NCI-H2196 treated with DMSO at 0.1 percent for 48 hours (cell line): ENCODE results near the gene ZFAND3.

Experiments used
- DNase-seq: peaks from one replicate; lab custom pipeline; 2025; ENCODE audit not compliant: unreplicated experiment; lab: John Stamatoyannopoulos, UW

Gene ZFAND3

DNA sequence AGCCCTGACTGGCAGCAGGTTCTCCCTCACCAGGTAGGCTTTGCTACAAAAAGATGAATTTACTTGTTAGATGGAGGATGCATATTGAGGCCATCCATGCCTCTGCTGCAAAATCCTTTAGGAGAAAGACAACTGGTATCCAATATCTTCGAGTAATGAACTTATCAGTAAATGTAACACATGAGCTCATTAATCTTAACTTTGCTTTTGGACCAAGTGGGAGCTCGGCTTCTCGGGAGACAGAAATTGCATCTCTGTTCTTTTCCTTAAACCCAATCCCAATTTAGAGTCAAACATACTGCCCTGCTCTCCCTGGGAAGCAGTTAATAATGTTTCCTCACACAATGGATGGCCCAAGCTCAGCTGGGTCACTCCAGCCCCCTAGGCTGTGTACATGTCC lies 330.5 kb downstream of the ZFAND3 start:
- no peak for DNase-seq

DNA sequence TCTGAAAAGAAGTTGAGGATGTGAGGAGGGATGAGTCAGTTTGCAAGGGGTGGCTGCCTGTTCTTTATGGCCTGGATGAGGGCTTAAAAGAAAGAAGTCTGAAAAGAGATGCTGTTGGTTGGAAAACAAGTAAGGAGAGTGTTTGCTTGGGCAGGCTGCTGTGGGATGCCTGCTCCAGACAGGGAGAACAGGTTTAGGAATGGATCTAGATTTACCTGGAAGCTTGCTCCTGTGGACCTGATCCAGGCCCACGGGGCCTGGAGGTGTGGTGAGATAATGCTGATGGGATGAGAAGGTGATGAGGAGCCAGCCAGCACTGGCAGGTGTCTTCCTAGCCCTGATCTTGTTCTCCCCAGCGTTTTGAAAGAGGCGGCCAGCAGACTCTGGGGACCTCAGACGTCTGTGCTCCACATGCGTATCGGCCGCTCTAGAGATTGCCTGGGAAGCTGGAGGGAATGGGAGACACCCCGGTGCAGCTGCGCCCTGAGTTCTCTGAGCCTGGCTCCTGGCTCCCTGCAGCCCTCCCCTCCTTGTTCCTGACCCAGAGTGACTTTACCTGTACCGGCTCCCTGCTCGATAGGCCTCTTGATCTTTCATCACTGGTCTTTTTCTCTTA lies 331.3 kb downstream of the ZFAND3 start:
- DNase-seq, result no peak

DNA sequence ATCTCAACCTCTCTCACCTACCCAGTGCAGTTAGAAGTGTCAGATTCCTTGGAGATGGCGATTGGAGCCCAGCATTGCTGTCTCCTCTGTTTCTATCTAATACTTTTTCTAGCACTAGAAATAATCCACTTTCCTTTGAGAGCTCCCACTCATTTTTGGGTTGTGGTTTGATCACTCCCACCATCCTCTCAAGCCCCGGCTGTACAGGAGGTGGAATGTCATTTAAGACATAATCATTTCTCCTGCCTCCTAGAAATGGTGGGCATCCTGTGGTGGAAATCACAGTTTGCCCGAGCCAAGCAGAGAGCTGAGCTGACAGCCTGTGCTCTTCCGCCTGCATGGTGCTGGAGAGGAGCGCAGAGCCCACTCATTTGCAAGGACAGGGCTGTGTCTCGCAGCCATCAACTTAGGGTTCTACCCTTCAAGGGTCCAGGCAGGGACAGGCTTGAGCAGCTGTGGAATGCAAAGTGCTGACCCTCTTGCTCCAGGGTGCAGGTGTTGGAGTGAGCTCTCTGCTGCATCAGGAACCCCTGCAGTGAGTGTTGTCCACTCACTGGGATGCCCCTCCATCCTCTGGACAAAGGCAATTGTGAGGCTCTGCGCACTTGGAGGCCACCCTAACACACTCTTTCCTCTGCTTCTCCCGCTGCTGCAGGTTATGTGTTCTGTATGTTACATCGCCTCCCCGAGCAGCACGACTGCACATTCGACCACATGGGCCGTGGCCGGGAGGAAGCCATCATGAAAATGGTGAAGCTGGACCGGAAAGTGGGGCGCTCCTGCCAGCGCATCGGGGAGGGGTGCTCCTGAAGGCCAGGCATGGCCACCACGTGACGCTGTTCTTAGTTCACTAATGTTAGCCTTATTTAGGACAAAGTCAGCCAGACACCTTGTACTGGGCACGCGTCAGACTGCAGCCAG lies 332.3 kb downstream of the ZFAND3 start:
- DNase-seq, result no peak

DNA sequence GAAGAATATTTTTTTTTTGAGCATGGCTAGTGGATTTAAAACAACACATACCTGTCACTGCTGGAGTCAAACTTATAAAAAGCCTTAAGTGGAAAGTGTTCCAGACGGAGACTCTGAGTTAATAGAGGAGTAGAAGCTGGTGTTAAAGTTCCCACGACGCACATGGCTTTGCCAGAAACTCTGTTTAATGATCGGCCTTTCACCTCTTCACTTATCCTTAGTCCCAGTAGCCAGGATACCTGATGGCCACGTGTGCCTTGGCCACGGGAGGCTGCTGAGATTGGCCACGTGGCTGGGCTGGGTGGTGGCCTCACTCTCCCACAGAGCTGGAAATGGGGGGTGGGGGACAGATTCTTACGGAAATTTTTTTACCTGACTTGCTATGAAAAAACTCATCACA lies 333.1 kb downstream of the ZFAND3 start:
- no peak for DNase-seq

DNA sequence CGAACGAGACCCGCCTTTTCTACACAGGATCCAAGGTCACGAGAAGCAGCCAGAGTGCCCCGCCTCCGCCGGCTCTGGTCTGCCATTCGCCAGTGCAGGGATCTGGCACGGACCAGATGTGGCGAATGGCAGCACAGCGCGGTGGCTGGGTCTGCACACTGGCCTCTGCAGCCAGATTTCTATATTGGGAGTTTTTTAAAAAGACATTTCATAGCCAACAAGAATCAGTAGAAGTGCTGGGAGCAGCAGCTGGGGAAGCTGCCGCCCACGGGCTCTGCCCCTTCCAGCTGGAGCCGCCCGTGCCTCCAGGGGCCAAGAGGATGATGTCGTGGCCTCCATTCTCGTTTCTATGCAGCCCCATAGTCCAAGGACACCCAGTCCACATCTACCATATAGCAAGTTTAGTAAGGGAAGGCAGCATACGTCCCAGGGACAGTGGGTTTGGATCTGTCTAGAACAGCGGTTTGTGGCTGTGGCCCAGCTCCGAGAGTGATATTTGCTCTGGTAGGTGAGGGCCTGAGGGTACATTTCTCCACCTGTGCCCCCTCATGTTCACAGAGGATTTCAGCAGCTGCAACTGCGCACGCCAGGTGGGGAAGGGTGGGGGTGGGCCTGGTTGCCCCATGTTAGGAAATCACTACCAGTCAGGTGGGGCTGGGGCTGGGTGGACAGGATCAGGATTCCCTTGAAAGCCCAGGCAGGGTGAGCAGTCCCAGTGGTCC lies 333.7 kb downstream of the ZFAND3 start:
- no peak for DNase-seq

DNA sequence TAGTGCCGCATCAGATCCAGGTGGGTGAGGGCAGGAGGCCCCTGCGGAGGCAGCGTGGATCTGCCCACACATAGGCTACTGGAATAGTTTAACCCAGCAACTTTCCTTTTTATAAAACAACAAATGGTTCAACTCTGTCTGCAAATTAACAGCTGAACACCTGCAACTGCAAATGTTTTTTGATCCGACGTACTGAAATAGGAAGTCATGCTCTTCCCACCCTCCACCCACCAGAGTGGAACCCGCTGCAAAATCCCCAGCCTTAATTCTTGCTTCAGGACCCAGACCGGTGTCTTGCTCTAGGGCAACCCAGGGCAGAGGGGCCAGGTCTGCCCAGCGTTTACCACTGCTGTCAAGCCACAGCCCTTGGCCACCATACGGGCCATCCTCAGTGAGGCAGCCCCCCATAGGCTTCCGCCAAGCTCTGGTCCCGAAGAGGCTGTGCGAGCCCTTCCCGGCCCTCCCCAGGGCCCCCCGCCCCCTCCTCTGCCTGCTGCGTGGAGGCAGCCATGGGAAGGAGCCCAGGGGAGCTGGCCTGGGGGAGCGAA lies 334.3 kb downstream of the ZFAND3 start:
- no peak for DNase-seq

DNA sequence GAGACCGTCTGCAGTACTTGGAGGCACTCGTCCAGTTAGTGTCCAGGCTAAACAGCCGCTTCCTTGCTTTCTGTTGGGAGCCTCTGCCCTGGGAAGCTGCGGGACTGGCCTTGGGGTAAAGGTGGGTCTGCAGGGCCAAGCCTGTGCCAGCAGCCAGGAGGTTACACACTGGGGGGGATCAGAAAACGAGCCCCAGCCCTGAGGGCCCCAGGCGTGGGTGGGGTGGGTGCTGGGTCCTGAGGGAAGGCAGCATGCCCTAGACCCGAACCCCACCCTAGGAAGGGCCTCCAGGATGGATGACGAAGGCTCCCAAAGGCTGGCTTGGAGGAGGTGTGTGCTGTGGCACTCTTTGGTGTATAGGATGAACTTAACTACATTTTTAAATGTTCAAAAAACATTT lies 335.2 kb downstream of the ZFAND3 start:
- DNase-seq, result no peak

DNA sequence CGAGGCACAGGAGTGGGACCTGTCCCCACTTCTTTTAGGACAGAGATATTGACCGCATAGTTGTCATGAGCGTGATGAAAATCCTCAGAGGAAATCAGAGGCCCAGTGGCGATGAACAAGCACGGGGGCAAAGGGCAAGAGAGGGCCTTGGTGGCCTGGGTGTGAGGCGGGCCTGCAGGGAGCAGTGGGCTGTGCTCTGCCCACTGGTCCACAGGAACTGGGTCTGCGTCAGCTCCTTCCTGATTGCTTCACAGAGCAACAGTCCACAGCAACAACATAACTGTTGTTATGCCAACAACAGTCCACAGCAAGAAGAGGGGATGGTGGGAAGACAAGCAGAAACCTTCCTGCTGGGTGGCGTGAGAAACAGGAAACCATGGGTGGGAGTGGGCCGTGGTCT lies 335.6 kb downstream of the ZFAND3 start:
- DNase-seq, result no peak

DNA sequence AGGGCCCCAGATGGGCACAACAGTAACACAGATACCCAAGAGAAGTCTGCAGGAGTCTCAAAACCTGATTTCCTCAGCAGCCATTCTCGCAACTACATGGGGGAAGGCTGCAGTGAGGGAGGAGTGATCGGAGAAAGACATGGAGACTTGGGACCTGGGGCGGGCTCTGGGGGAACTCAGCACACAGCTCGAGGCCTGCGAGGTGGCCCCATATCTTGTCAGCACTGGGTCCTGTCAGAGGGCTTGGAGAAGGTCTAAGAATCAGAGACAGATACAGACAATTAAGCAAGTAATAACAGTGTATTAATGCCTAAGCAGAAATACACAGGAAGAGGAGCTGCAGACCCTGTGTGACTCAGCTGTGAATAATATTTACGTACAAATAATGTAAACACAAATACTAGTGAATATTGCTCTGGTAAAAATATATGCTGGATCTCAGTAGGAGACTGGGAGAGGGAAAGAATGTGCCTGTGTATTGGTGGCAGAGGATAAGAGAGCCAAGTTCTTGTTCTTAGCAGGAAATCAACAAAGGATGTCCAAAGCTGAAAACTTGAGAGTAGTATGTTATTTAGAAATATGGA lies 336.2 kb downstream of the ZFAND3 start:
- DNase-seq, result no peak

DNA sequence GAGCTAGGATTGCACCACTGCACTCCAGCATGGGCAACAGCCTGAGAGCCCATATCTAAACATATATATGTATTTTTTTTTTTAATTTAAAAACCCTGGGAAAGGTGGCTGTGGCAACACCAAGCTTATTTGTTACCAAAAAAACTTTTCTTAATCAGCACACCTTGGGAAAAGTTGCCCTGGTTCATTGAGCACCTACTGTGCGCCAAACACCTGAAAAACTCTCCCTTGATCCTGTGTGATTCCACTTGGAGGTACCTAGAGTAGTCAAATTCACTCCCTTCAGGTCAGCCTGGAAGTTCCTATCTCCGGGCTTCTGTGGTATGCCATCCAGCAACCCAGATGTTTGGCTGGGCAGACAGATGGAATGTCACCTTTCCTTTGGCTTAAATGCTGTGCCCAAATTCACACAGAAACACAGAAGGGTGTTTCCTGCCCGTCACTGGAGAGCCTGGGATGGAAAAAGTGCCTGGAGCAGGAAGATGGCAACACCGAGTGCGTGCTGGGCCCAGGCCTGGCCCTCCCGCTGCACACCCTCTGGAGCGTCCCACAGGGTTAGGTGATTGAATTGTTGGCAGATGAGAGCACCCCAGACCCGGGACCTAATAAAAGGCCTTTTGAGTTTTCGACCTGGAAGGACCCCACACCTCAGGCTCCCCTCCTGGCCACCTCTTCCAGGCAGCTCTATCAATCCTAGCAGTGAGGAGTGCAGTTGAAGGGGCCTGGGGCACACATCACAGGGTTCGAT lies 337.5 kb downstream of the ZFAND3 start:
- DNase-seq, result no peak

DNA sequence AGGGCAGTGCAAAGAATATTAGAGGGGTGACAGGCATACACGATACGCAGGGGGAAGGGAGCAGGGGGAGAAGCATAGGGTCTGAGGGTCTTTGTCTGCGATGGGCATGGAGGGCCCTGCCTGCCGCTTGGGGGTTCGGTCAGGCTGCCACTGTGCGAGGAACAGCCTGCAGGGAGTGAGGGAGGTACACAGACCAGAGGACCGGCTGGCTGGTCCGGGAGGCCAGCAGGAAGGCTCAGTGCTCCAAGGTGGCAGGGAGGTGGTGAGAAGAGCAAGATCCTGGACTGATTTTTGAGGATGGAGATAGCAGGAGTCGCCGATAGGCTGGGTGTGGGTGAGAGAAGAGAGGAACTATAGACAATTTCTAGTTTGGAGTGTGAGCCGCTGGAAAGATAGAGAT lies 338.4 kb downstream of the ZFAND3 start:
- DNase-seq, result no peak

DNA sequence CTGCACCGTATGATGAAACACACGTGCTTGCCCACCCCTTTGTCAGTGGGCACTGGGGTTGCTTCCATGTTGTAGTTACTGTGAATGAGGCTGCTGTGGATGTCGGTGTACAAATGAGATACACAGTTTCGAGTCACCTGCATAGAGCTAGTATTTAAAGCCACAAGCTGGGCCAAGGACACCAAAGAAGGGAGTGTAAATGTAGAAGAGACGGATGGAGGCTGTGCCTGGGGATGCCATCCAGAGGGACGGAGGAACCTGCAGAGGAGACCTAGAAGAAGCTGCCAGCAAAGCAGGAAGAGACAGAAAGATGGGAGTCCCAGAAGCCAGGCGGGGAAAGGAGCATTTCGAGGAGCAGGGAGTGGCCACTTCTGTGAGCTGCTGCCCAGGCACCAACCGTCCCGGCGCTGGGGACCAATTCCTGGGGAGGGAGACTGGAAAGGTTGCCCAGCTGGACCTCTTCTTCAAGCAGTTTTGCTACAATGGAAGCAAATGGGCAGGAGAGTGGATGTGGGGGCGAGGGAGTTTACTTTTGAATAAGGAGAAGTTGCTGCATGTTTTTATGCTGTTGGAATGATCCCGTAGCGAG lies 339.3 kb downstream of the ZFAND3 start:
- DNase-seq, result no peak

DNA sequence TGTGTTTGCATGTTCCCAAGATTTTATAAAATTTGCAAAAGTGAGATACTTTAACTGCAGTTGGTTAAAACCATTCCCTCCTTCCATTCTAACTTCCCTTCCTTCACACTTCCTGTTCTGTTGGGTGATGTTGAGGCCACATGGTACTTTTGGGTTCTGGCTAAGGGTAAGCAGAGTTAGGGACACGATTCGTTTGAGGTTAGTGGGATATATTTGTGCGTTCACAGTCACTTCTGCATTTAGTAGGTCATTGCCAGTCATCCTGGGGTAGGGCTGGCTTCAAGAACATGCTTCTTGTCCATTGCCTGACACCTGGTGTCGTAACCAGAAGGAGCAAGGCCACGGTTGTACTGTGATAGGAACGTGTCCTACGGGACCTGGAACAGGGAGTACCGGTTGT lies 340.1 kb downstream of the ZFAND3 start:
- no peak for DNase-seq

DNA sequence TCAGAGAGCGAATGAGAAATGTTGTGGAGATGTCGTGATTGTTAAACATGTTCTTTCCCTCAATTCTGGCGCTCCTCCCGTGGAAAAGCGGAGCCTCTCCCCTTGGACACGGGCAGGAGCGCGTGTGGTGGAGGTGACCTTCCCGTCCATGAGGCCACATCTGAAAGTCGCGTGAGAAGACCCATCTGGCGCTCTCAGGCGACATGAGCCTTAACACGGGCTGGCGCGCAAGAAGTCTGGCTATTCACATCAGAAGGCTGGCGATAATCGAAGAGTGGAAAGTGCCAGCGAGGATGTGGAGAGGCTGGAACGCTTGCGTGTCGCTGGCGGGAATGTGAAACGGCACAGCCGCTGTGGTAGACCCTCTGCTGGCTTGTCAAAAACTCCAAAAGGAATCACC lies 341.3 kb downstream of the ZFAND3 start:
- DNase-seq, result no peak

DNA sequence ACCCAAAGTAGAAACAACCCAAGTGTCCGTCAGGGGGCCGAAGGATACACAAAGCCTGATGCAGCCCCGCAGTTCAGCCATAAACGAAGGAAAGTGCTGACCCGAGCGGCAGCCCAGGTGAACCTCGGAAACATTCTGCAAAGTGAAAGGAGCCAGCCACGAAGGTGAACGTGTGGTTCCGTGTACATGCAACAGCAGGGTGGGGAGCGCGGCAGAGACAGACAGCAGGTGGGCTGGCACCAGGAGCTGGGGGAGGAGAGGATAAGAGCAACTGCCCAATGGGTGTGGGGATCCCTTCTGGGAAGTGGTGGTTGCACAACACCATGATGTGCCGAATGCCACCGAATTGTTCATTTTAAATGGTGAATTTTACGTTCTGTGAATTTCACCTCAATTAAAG lies 341.8 kb downstream of the ZFAND3 start:
- no peak for DNase-seq

DNA sequence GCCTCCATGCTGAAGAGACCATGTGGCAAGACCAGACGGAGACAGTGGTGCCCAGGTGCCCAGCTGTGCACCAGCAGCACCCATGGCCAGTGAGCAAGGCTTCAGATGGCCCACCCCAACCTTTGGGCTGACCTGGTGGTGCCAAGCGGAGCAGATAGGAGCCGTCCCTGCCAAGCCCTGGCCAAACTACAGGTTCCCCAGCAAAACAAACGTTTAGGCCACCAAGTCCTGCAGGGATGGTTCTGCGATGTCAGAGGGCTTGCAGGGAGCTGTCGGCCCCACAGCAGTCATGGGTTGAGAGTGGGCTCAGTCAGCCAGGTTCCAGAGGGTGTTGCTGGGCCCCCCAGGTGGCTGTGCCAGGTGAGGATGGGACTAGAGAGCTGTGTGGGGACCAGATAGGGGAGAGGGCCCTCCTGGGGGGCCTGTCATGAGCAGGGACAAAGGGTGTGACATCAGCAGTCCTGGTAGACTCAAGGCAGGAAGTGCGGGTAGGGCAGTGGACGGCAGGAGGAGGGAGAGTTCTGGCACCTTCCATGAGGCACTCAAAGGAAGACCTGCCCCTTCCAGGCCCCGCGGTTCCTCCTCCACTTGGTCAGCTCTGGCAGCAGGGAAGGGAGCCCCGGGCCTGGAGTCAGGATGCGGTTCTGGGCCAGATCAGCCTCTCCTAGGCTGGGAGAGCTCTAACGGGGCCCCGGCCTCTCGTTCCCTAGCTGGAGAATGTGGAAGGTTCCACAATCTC lies 342.4 kb downstream of the ZFAND3 start:
- DNase-seq, result no peak

DNA sequence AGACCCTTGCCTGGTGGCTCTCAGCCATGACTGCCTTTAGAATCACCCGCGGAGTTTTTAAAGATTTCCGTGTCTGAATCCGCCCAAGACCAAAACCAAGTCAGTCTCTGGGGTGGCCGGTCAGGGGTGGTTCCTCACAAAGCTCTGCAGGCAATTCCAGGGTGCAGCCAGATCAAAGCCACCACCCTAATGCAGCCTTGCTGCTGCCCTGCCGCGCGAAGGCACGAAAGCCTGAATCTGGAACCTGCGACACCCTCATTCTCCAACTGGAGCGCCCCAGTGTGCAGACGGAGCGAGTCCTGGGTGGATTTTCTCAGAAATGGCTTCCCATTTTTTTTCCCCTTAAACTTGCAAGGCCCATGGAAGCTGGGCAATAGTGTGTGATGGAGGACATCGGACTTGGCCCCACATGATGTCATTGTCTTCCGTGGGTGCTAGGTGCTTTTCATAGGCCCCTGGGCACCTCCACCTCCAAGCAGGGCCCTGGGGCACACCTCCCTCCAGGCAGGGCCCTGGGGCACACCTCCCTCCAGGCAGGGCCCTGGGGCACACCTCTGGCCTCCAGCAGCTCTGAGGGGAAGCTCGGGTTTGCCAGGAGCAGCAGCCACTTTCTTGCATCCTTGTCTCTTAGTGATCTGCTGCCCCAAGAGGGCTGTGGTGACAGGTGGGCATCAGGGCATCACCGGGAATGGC lies 343.1 kb downstream of the ZFAND3 start:
- no peak for DNase-seq

DNA sequence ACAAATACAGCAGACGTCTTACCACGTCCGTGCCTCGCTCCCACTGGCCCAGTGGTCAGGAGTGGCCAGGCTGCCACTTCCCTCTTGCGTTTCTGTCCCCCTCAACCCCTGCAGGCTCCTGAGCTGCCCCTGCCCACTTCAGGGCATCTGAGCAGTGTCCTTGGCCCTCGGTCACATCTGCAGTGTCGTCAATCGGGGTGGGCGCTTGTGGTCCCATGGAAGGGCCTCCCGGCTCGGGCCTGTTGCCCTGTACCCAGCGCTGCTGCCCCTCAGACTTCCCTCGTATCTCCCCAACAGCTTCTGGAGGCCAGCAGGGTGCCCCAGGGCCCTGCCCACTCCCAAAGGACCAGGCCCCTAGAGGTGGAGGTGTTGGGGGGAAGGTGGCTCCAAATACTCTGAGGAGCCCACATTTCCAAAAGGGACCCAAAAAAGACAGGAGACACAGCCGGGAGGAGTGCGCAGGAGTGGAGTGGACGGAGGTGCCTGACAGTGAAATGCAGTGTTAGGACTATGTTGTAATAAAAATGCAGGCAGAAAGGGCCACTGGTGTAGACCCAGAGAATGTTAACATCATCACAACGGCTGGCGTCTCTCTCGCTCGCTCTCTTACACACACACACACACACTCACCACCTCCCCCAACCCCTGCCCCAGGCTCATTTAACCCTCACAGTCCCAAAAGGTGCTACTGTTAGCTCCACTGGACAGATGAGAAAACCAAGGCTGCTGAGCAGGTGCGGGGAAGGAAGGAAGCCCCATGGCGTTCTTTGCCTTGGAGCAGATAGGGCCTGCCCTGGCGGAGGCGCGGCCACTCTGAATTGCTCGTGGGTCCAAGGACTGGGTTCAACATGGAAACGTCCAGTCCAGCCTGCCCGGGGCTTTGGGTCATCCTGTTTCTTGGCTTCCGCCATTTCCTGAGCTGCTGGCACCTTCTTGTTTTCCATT lies 343.9 kb downstream of the ZFAND3 start:
- DNase-seq, result no peak
